ENCODE data around the gene MYO3B. TPM values are rescaled to one million over a fixed set of nuclear protein-coding genes. Genes with fewer than 3 reads are reported as not detected.

MYO3B gene
- total RNA-seq, 2 donors from 2014 or later = 0.05 to 0.32 TPM

DNA sequence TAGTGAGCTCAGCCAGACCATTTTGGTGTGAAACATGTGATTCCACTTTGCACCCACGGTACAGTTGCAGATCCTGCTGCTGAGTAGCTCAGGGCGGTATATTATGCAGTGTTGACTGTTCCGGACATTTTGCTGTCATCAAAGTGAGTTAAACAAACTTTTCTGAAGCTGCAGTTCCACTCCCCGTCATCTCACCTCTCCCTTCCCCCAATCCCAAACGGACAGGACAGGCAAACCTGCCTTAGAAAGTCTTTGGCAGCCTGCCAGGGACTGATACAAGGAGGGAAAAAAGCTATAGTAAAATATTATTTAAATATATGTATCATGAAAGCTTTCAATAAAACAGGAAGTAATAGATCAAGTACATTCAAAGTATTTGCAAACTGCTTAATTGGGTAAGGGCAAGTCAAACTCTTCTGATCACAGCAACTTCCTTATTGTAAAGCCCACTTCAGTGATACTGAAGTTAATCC, 501.7 kb downstream of the MYO3B start:
- H3K27me3 ChIP-seq = no peaks in the 10 kb centered on the region
- intact Hi-C loops (cut with DNase I) = no loop called here
- no peak overlapping the region for H3K9ac ChIP-seq (ENCODE audit: low read depth in 2 of 2, low read length in 2 of 2)
- H3K27ac ChIP-seq = no peak overlapping the region
- no peaks in the 10 kb centered on the region for H3K9me3 ChIP-seq
- no peaks in the 10 kb centered on the region for H3K4me1 ChIP-seq
- TF ChIP-seq, protein P1, sequence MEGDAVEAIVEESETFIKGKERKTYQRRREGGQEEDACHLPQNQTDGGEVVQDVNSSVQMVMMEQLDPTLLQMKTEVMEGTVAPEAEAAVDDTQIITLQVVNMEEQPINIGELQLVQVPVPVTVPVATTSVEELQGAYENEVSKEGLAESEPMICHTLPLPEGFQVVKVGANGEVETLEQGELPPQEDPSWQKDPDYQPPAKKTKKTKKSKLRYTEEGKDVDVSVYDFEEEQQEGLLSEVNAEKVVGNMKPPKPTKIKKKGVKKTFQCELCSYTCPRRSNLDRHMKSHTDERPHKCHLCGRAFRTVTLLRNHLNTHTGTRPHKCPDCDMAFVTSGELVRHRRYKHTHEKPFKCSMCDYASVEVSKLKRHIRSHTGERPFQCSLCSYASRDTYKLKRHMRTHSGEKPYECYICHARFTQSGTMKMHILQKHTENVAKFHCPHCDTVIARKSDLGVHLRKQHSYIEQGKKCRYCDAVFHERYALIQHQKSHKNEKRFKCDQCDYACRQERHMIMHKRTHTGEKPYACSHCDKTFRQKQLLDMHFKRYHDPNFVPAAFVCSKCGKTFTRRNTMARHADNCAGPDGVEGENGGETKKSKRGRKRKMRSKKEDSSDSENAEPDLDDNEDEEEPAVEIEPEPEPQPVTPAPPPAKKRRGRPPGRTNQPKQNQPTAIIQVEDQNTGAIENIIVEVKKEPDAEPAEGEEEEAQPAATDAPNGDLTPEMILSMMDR (IDR thresholded peaks at IDR 0.05) = no peak
- H3K4me3 ChIP-seq = no peak overlapping the region
- H3K36me3 ChIP-seq = no peaks in the 10 kb centered on the region
- DNase-seq = peak; percentile 47

DNA sequence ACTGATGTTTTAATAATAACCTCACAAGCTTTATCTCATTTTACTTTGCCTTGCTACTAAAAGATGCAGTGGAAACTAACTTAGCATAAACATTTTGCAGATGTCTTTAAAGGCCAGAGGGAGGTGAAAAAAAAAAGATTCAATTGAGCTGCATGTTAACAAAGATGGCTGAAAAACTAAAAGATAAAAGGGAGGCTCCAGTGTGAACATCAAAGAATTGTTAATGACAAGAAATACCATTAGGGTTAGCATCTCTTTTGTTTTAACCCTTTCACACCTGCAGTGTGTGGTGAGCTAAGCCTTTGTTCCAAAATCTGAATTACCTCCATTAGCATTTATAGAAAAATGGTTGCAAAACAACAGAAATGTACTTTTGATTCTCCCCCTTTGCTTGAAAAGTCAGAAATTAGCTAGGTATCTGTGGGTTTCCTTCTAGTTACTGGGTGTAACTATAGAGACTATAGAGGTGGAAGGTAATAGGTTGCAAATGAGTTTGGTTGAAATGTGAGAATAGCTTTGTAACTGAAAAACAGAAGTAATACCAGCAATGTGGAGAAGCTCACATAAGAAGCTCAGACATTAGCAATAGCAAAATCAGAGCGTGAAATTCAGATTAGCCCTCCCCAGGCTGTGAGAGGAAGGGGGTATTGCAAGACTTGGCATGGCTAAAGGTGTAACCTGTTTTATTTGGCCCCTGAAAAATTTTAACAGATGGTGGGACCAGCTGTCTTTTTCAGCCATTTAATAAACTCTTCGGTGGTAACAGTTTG, 502.4 kb downstream of the MYO3B start:
- Histone ChIP-seq H3K9ac (ENCODE audit: low read depth in 2 of 2, low read length in 2 of 2) (no peak overlapping the region), H3K4me3 (no peak overlapping the region), H3K27ac (no peak overlapping the region), H3K9me3 (no peaks in the 10 kb centered on the region), H3K27me3 (no peaks in the 10 kb centered on the region), H3K36me3 (no peaks in the 10 kb centered on the region), H3K4me1 (no peaks in the 10 kb centered on the region)
- intact Hi-C loops (cut with DNase I) = no loop called here
- DNase-seq = no peak
- TF ChIP-seq, protein P1 (IDR thresholded peaks at IDR 0.05) = no peak

- no peak overlapping the region for H3K27ac ChIP-seq
- no peak overlapping the region for H3K9ac ChIP-seq (ENCODE audit: low read depth in 2 of 2, low read length in 2 of 2)
- no peak for DNase-seq
- H3K27me3 ChIP-seq = no peaks in the 10 kb centered on the region
- H3K9me3 ChIP-seq = no peaks in the 10 kb centered on the region
- no peaks in the 10 kb centered on the region for H3K36me3 ChIP-seq
- H3K4me1 ChIP-seq = no peaks in the 10 kb centered on the region
- TF ChIP-seq, protein P1 (IDR thresholded peaks at IDR 0.05) = no peak
- H3K4me3 ChIP-seq = no peak overlapping the region
- intact Hi-C loops (cut with DNase I) = no loop called here
These were observed 503.4 kb downstream of the MYO3B start for GRCh38 chr2:170681311-170681710.

DNA sequence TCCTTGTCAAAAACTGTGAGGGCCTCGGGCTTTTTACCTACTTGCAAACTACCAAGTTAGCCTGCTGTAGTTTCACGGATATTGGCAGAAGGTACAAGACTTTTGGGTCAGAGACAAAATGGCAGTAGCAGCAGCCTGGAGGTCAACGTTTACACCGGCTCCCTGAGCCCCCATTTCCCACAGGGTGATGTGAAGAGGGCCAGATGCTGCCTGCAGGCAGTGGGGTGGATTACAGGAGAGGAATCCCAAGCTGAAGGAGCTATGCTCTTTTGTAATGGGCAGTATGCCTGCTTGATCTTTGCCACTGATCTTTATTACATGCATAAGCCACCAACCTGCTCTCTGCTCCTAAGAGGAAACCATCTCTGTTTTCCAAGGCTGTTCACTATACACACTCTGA, 507.6 kb downstream of the MYO3B start:
- Histone ChIP-seq H3K9ac (ENCODE audit: low read depth in 2 of 2, low read length in 2 of 2) (no peak overlapping the region), H3K27ac (no peak overlapping the region), H3K27me3 (no peaks in the 10 kb centered on the region), H3K9me3 (no peaks in the 10 kb centered on the region), H3K36me3 (no peaks in the 10 kb centered on the region), H3K4me3 (no peak overlapping the region), H3K4me1 (no peaks in the 10 kb centered on the region)
- TF ChIP-seq, protein P1 (IDR thresholded peaks at IDR 0.05) = no peak
- intact Hi-C loops (cut with DNase I) = no loop called here
- DNase-seq = no peak

- Histone ChIP-seq H3K9me3 (no peaks in the 10 kb centered on the region), H3K27ac (no peak overlapping the region), H3K9ac (ENCODE audit: low read depth in 2 of 2, low read length in 2 of 2) (no peak overlapping the region), H3K36me3 (no peaks in the 10 kb centered on the region), H3K27me3 (no peaks in the 10 kb centered on the region), H3K4me3 (no peak overlapping the region), H3K4me1 (no peaks in the 10 kb centered on the region)
- intact Hi-C loops (cut with DNase I) = no loop called here
- no peak for DNase-seq
- TF ChIP-seq, protein P1 (IDR thresholded peaks at IDR 0.05) = no peak
These were observed 511.5 kb downstream of the MYO3B start for GRCh38 chr2:170689481-170689880.

Data from colonic mucosa (tissue), 4 donors.